Activated naive CD4-positive, alpha-beta T cell treated with anti-CD3 and anti-CD28 coated beads for 36 hours (primary cell): ENCODE data around the gene PTH2. TPM values are rescaled to one million over a fixed set of nuclear protein-coding genes. Genes with fewer than 3 reads are reported as not detected.

Experiments
- CTCF ChIA-PET: fragments of 350-600 bp; sonication (Branson Sonifier 250); formaldehyde crosslinking; loops from one replicate; lab custom pipeline; 2021; ENCODE audit warnings: antibody characterized with exemption; lab: Charles Lee
- DNase-seq: peaks from one replicate; pipeline ENCODE4 v3.0.0-alpha.2; 2020
- H3K27ac Mint-ChIP-seq: one replicate; pipeline ENCODE4 v1.8.0; 2021; ENCODE audit warnings: mild to moderate bottlenecking, mixed read lengths
- H3K27me3 Mint-ChIP-seq: one replicate; pipeline ENCODE4 v1.8.0; 2021; ENCODE audit warnings: low read depth, mixed read lengths
- H3K36me3 Mint-ChIP-seq: one replicate; pipeline ENCODE4 v1.8.0; 2021; ENCODE audit warnings: low read depth, mixed read lengths
- H3K4me1 Mint-ChIP-seq: one replicate; pipeline ENCODE4 v1.8.0; 2021; ENCODE audit warnings: low read depth, mixed read lengths
- H3K4me3 Mint-ChIP-seq: one replicate; pipeline ENCODE4 v1.8.0; 2021; ENCODE audit warnings: mild to moderate bottlenecking, moderate library complexity, mixed read lengths
- H3K9me3 Mint-ChIP-seq: one replicate; pipeline ENCODE4 v1.8.0; 2021; ENCODE audit warnings: mixed read lengths
- intact Hi-C: fragments of 100-400 bp; cut with micrococcal nuclease; formaldehyde crosslinking; loops from one replicate; pipeline ENCODE4 v1.15.1; 2023
- total RNA-seq, 2 experiments: library from RNA; stranded (reverse); gene quantifications; one replicate each; pipeline ENCODE4 v1.2.3, GENCODE V29; 2021

Gene PTH2
- total RNA-seq, 2 experiments from 2014 or later, result not detected

DNA sequence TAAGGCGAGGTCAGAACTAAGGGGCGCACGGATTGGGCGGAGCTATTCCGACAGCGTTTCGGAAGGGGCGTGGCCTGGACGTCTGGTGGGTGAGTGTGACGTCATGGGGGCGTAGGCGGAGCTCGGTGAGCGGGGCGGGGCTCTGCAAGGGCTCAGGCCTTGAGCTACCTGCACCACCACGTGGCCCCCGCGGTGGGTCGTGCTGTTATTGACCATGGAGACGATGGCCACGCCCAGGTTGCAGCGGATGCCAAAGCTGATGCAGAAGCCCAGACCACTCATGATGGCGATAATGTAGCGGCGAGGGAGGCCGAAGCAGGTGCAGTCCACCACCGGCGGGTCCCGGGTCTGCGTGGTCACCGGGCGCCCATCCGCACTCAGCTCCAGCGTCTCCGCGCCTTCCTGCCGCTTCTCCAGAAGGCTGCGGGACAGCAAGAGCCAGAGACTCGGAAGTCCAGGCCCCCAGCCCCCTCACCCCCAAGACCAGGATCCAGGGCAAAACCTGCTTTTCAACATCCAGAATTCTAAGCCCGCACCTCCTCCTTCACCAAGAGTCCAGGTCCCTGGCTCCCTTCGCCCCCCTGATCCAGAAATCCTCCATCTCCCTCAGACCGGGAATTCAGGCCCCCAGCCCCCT, 13.3 kb upstream of the PTH2 start:
- CTCF ChIA-PET, result interaction anchor here (1.4 to 1.7 kb wide), 3 partner anchors 9 to 45 kb away, joined by 3 to 6 read pairs (median 3); no protein-coding TSS in a partner anchor
- Mint-ChIP-seq H3K36me3 (no peaks in the 10 kb centered on the region), H3K4me3 (peak overlapping the region; percentile 1), H3K4me1 (peaks cover 24% of the 10 kb centered on the region), H3K9me3 (no peaks in the 10 kb centered on the region), H3K27me3 (peaks cover 91% of the 10 kb centered on the region), H3K27ac (no peak overlapping the region)
- intact Hi-C loops, result no loop called here
- peak; percentile 70 for DNase-seq

DNA sequence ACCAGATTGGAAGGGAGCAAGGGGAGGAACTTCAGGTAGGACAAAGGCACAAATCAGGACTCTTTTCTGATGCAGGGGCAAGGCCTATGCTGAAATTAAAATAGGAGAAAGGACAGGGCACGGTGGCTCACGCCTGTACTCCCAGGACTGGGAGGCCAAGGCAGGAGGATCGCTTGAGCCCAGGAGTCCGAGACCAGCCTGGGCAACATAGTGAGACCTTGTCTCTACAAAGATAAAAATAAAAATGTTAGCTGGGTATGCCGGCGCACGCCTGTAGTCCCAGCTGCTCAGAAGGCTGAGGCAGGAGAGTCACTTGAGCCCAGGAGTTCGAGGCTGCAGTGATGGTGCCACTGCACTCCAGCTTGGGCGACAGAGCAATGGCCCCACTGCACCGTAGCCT, 12.4 kb upstream of the PTH2 start:
- Mint-ChIP-seq H3K27me3 (peaks cover 94% of the 10 kb centered on the region), H3K4me1 (peaks cover 23% of the 10 kb centered on the region), H3K9me3 (no peaks in the 10 kb centered on the region), H3K4me3 (no peak overlapping the region), H3K36me3 (no peaks in the 10 kb centered on the region), H3K27ac (no peak overlapping the region)
- intact Hi-C loops, result no loop called here
- no peak for DNase-seq
- CTCF ChIA-PET, result interaction anchor here (0.7 to 1.7 kb wide), 5 partner anchors 9 to 44 kb away, joined by 3 to 6 read pairs (median 3); no protein-coding TSS in a partner anchor

DNA sequence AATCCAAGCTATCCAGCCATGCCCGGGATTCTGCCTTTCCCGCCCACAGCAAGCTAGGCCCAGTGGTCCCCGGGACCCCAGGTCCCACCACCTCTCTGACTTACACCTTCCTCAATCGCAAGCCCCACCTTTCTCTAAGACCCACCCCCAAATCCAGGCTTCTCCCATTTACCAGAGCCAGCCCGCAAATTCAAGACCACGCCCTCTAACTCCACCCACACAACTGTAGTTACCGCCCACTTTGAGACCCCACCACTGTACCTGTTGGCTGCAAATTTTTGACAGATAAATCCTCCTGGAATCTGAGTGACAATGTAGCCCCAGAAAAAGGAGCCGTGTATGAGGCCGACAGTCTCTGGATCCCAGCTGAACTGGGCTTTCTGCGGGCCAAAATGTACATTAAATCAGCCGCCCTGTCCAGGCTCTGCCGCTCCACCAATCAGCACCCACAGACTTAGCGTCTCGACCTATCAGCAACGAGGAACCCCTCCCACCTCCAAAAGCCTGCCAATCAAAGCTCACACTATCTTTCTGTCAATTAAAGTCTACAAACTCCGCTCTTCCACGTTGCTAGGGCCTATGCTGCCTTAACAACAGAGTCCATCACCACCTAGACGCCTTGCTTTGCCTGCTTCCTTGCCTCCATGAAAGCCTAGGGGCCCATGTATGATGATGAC, 11.8 kb upstream of the PTH2 start:
- no peak overlapping the region for H3K27ac Mint-ChIP-seq
- H3K4me3 Mint-ChIP-seq, result no peak overlapping the region
- no peaks in the 10 kb centered on the region for H3K36me3 Mint-ChIP-seq
- CTCF ChIA-PET, result interaction anchor here (0.5 to 1.7 kb wide), 7 partner anchors 8 to 43 kb away, joined by 3 to 6 read pairs (median 3); no protein-coding TSS in a partner anchor
- no peaks in the 10 kb centered on the region for H3K9me3 Mint-ChIP-seq
- intact Hi-C loops, result no loop called here
- DNase-seq, result no peak
- peaks cover 23% of the 10 kb centered on the region for H3K4me1 Mint-ChIP-seq
- peaks cover 93% of the 10 kb centered on the region for H3K27me3 Mint-ChIP-seq

DNA sequence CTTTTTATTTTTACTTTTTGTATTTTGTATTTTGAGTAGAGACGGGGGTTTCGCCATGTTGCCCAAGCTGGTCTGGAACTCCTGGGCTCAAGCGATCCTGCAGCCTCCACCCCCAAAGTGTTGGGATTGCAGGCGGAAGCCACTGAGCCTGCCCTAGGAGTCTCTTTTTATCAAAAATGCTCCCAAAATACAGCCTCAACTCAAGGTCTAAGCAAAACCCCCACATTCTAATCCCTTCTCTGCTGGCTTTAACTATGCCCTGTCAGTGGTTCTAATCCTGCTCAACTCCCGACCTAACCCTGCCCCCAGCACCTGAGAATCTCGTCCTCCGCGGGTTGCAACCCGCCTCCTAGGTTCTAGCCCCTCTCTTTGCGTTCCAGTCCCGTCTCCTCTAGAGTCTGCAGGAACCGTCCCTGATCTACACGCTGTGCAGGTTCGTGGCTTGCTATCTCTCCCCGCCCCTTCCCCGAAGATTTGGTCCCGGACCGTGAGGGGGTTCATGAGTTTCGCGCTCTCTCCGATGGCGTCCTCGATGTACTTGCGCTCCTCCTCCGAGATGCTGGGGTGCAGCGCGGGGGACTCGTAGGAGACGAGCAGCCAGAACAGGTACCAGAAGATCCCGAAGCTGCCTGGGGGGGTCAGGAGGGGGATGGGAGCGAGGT, 10.1 kb upstream of the PTH2 start:
- DNase-seq, result no peak
- CTCF ChIA-PET, result no interaction called here
- no peak overlapping the region for H3K27ac Mint-ChIP-seq
- no peaks in the 10 kb centered on the region for H3K36me3 Mint-ChIP-seq
- H3K27me3 Mint-ChIP-seq, result peaks cover 91% of the 10 kb centered on the region
- H3K4me1 Mint-ChIP-seq, result peaks cover 29% of the 10 kb centered on the region
- H3K9me3 Mint-ChIP-seq, result no peaks in the 10 kb centered on the region
- intact Hi-C loops, result no loop called here
- H3K4me3 Mint-ChIP-seq, result no peak overlapping the region

DNA sequence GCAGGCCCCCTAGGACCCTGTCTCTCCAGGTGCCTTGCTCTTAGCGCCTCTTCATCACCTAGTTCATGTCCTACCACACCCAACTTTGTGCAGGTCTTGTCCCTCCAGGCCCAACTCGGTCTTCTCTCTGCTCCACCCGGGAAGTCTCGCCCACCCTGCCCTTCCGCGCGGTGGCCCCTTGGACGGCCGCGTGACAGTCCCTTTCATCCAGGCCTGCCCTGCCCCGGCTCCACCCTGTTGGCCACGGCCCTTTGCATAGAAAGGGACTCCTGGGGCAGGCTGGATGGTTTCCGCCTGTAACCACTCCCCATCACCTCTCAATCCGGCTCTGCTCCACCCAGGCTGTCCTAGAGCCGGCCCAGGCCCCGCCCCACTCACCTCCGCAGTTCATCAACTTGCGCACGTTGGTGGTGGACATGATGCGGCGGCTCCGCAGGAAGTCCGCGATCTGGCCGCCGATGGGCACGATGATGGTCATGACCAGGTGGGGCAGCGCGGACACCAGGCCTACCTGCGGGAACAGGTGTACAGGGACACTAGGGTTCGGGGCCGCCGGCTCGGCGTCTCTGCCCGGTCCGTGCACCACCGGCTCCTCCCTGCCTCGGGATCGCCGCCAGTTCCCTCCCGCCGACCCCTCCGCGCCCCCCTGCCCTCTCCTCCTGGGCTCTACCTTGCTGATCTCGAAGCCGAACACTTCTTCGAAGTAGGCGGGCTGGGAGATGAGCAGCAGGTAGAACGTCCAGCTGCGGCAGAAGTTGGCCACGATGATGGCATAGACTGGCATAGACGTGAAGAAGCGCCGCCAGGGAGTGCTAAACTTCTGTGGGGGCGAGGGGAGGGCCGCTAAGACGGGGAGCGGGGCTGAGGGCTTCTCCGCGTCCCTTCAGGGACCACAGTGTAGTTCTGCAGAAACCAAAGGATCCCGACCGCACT, 9.2 kb upstream of the PTH2 start:
- intact Hi-C loops, result no loop called here
- no peak overlapping the region for H3K4me3 Mint-ChIP-seq
- H3K27me3 Mint-ChIP-seq, result peaks cover 89% of the 10 kb centered on the region
- CTCF ChIA-PET, result no interaction called here
- peaks cover 37% of the 10 kb centered on the region for H3K4me1 Mint-ChIP-seq
- no peaks in the 10 kb centered on the region for H3K9me3 Mint-ChIP-seq
- H3K27ac Mint-ChIP-seq, result no peak overlapping the region
- no peaks in the 10 kb centered on the region for H3K36me3 Mint-ChIP-seq
- DNase-seq, result peak; percentile 45

DNA sequence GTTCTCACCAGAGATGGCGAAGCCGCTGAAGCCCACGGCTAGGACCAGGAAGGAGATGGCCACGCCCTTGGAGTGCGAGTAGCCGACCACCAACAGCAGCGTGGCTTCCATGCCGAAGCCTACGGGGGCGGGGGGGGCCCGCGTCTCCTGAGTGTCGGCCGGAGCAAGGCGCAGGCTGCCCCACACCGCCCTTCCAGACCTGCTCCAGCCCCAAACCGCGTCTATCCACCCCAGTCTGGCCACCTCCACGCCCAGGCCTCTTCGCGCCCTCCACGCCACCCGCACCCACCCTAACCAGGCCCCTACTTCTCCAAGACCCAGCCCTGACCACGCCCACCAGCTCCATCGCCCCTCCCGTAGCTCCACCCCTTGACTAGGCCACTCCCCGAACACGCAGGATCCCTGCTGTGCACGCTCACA, 8.1 kb upstream of the PTH2 start:
- peaks cover 89% of the 10 kb centered on the region for H3K27me3 Mint-ChIP-seq
- intact Hi-C loops, result loop anchor here (2.0 kb wide), 1 partner anchor 39 kb away; no protein-coding TSS in a partner anchor
- no peaks in the 10 kb centered on the region for H3K36me3 Mint-ChIP-seq
- no peaks in the 10 kb centered on the region for H3K9me3 Mint-ChIP-seq
- H3K27ac Mint-ChIP-seq, result no peak overlapping the region
- DNase-seq, result peak; percentile 24
- H3K4me1 Mint-ChIP-seq, result peaks cover 40% of the 10 kb centered on the region
- no peak overlapping the region for H3K4me3 Mint-ChIP-seq
- CTCF ChIA-PET, result interaction anchor here (0.6 kb wide), 1 partner anchor 45 kb away, joined by 3 read pairs; no protein-coding TSS in a partner anchor

DNA sequence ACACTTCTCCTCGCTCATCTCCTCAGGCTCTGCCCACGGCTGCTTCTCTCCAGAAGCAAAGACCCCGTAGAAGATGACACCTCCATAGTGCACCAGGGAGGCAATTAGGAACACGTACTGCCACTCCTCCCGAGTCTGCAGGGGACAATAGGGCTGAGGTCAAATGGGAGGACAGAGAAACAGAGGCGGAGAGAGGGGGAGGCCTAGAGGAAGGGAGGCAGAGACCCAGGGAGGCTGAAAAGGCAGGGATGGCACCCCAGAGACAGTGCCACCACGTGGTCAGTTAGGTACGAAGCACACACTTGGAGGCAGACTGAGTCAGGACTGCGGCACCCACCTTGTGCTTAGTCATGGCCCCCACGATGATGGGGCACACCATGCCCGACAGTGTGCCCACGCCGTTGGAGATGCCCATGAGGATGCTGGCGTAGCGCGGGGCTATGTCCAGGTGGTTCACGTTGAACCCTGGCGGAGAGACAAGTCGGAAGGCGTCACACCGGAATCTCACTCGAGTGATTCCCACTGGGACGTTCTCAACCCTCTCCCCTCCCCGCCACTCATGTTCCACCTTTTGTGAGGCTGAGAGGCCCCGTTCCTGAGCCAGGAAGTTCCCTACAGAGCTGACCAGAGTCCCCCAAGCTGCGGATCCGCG, 7.6 kb upstream of the PTH2 start:
- intact Hi-C loops, result loop anchor here (2.0 kb wide), 1 partner anchor 38 kb away; no protein-coding TSS in a partner anchor
- Mint-ChIP-seq H3K4me3 (no peak overlapping the region), H3K27ac (no peak overlapping the region), H3K4me1 (peaks cover 45% of the 10 kb centered on the region), H3K36me3 (no peaks in the 10 kb centered on the region), H3K27me3 (peaks cover 89% of the 10 kb centered on the region), H3K9me3 (no peaks in the 10 kb centered on the region)
- DNase-seq, result peak; percentile 56
- CTCF ChIA-PET, result interaction anchor here (0.6 to 1.8 kb wide), 2 partner anchors 38 to 46 kb away, joined by 3 to 4 read pairs; no protein-coding TSS in a partner anchor

DNA sequence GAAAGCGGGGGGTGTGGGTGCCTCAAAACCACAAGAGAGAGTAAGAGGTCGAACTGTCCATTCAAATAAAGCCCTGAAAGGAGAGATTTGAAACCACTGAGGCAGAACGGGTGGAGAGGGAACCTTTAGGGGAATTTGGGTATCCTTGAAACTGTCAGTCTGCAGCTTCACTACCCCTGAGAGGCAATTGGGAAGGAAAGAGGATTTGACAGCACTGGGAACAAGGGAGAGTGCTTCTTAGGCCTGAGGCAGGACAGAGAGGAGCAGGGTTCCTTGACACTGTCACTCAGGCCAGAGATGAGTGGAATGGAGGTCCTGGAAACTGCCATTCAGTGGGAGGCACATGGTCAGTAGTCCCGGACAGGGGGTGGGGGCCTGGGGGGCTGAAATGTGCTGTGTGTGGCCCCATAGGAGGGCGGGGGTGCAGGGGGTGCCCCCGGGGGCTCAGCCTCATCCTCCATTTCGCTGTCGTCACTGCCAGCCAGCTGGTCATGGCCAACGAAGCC, 7.0 kb upstream of the PTH2 start:
- DNase-seq, result no peak
- peaks cover 90% of the 10 kb centered on the region for H3K27me3 Mint-ChIP-seq
- H3K9me3 Mint-ChIP-seq, result no peaks in the 10 kb centered on the region
- no peak overlapping the region for H3K4me3 Mint-ChIP-seq
- CTCF ChIA-PET, result interaction anchor here (0.6 to 1.8 kb wide), 4 partner anchors 25 to 40 kb away, joined by 3 to 4 read pairs (median 3); no protein-coding TSS in a partner anchor
- intact Hi-C loops, result loop anchor here (2.0 kb wide), 1 partner anchor 37 kb away; no protein-coding TSS in a partner anchor
- H3K36me3 Mint-ChIP-seq, result no peaks in the 10 kb centered on the region
- H3K4me1 Mint-ChIP-seq, result peaks cover 48% of the 10 kb centered on the region
- H3K27ac Mint-ChIP-seq, result no peak overlapping the region

DNA sequence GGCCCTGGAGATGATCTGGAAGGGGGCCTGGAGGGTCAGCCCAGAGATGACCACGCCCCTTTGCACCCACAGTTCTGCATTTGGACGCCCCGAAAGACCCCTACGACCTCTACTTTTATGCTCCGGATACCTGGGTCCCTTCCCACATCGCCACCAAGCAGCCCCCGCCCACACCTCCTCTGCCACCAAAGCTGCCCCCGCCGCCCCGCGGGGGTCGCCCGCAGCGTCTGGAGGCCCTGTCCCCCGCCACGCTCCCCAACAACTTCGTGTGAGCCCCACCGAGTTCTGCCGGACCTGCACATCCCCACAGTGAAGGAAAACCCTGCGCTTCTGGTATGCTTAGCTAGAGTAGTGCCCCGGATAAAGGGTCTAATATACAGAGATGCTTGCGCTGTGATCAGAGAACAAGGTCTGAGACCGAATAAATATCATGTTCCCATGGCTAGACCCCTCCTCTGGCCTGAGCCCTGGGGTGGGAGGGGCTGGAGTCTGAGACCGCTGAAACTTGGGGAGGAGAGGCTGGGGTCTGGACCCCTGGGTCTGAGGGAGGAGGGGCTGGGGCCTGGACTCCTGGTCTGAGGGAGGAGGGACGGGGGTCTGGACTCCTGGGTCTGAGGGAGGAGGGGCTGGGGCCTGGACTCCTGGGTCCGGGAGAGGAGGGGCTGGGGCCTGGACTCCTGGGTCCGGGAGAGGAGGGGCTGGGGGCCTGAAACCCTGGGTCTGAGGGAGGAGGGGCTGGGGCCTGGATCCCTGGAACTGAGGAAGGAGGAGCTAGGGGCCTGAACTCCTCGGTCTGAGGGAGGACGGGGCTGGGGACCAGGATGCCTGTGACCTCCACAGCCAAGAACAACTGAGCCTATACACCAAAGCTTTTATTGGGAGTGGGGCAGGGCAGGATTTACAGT, 5.6 kb upstream of the PTH2 start:
- Mint-ChIP-seq H3K27ac (no peak overlapping the region), H3K9me3 (no peaks in the 10 kb centered on the region), H3K27me3 (peaks cover 89% of the 10 kb centered on the region), H3K4me3 (peak overlapping the region; percentile 20), H3K4me1 (peaks cover 51% of the 10 kb centered on the region), H3K36me3 (no peaks in the 10 kb centered on the region)
- CTCF ChIA-PET, result interaction anchor here (1.1 to 1.8 kb wide), 3 partner anchors 17 to 36 kb away, joined by 3 to 4 read pairs (median 4); no protein-coding TSS in a partner anchor
- no peak for DNase-seq
- intact Hi-C loops, result no loop called here

DNA sequence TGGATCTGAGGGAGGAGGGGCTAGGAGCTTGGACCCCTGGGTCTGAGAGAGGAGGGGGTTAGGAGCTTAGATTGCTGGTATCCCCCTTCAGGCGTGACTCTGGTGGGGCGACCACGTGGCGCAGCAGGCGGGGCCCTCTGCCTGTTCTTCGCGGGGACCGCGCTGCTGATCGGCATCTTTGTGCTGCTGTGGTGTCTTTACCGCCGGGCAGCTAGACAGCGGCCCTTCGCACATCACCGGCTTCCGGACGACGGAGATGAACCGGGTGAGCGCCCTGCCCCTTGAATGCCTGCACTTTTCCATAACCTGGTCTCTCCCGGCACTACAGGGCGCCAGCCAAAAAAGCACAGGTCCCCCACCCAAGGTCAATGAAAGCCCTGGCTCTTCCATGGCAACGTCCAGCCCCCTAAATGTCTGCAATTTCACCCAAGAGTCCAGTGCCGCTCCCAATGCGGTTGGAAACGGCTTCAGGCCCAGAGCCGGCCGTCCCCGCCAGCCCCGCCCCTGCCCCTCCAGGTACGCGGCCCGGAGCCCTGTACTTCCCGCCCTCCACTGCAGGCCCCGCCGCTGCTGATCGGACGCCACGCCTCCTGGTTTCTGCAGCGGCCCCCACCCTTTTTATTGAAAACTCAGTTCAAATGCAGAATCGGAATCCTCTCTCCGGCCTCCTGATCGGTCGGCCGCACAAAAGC, 4.8 kb upstream of the PTH2 start:
- Mint-ChIP-seq H3K36me3 (no peaks in the 10 kb centered on the region), H3K27me3 (peaks cover 88% of the 10 kb centered on the region), H3K27ac (no peak overlapping the region), H3K4me1 (peaks cover 53% of the 10 kb centered on the region), H3K9me3 (no peaks in the 10 kb centered on the region), H3K4me3 (peak overlapping the region; percentile 20)
- intact Hi-C loops, result no loop called here
- no peak for DNase-seq
- CTCF ChIA-PET, result interaction anchor here (1.6 kb wide), 1 partner anchor 17 kb away, joined by 4 read pairs; no protein-coding TSS in a partner anchor
